Measurements from ENCODE around the gene ZKSCAN2.
A peak's percentile ranks its signal among the peaks of the same experiment; 100 is the strongest.

ZKSCAN2 gene

DNA sequence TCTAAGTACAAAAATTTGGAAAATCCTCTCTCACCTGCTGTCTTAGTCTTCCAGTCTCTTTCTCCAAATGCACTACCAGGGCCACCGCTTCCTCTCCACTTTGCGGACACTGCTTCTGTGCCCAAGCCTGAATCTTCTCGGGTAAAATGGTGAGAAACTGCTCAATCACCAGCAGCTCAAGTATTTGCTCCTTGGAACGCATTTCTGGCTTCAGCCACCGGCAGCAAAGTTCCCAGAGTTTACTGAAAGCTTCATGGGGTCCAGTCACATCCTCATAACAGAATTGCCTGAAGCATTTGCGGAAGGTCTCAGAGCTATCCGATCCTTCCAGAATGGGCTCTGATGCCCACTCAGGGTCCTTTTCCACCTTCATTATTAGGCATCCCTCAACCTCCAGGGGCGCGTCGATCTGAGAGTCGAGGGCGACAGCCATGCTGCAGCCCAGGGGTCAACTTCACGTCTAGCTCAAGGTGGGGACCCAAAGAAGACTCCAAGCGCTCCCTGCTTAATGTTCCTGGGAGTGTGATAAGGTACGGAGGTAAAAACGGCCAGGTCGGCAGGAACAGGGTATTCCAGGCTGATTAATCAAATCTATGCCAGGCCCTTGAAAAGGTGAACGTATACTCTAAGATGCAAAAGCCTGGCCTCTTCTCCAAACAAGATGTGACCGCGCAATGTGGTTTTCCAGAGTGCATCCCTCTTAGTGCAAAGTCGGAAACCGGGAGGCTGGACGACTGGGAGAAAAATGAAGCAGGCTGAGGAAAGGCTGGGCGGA, 763 bp downstream of the ZKSCAN2 start:
- ATAC-seq, result peak; percentile 48
- TF ChIP-seq ZNF70 (CRISPR knock-in tag; IDR thresholded peaks at IDR 0.05) (no peak), CSRNP3 (CRISPR knock-in tag; IDR thresholded peaks at IDR 0.05) (no peak), ISL1 (CRISPR knock-in tag; IDR thresholded peaks at IDR 0.05) (no peak), ARNTL (CRISPR knock-in tag; IDR thresholded peaks at IDR 0.05; ENCODE audit: borderline replicate concordance, low read depth) (no peak), ZFP3 (CRISPR knock-in tag; IDR thresholded peaks at IDR 0.05) (no peak), TCF4 (CRISPR knock-in tag; IDR thresholded peaks at IDR 0.05; ENCODE audit: borderline replicate concordance) (no peak), ESRRG (CRISPR knock-in tag; IDR thresholded peaks at IDR 0.05) (no peak), ZFP30 (CRISPR knock-in tag; IDR thresholded peaks at IDR 0.05) (no peak), BACH2 (CRISPR knock-in tag; IDR thresholded peaks at IDR 0.05; ENCODE audit: borderline replicate concordance) (no peak), TSHZ2 (CRISPR knock-in tag; IDR thresholded peaks at IDR 0.05) (no peak), GLIS3 (CRISPR knock-in tag; IDR thresholded peaks at IDR 0.05) (no peak), CSDC2 (CRISPR knock-in tag; IDR thresholded peaks at IDR 0.05) (no peak)
- TF ChIP-seq, protein P1, sequence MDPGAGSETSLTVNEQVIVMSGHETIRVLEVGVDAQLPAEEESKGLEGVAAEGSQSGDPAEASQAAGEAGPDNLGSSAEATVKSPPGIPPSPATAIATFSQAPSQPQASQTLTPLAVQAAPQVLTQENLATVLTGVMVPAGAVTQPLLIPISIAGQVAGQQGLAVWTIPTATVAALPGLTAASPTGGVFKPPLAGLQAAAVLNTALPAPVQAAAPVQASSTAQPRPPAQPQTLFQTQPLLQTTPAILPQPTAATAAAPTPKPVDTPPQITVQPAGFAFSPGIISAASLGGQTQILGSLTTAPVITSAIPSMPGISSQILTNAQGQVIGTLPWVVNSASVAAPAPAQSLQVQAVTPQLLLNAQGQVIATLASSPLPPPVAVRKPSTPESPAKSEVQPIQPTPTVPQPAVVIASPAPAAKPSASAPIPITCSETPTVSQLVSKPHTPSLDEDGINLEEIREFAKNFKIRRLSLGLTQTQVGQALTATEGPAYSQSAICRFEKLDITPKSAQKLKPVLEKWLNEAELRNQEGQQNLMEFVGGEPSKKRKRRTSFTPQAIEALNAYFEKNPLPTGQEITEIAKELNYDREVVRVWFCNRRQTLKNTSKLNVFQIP (CRISPR knock-in tag; IDR thresholded peaks at IDR 0.05; ENCODE audit: borderline replicate concordance, low read depth), result no peak

- no peak for ATAC-seq
- no peak for TF ChIP-seq RARB (CRISPR knock-in tag; IDR thresholded peaks at IDR 0.05)
- no peak for TF ChIP-seq ARNTL (CRISPR knock-in tag; IDR thresholded peaks at IDR 0.05; ENCODE audit: borderline replicate concordance, low read depth)
- no peak for TF ChIP-seq TSHZ2 (CRISPR knock-in tag; IDR thresholded peaks at IDR 0.05)
- TF ChIP-seq CREB5 (CRISPR knock-in tag; IDR thresholded peaks at IDR 0.05; ENCODE audit: low read depth), result no peak
- TF ChIP-seq GLIS3 (CRISPR knock-in tag; IDR thresholded peaks at IDR 0.05), result no peak
- no peak for TF ChIP-seq CSDC2 (CRISPR knock-in tag; IDR thresholded peaks at IDR 0.05)
- TF ChIP-seq ZFP30 (CRISPR knock-in tag; IDR thresholded peaks at IDR 0.05), result no peak
Measured at GRCh38 chr16:25253322-25253721, 4.3 kb downstream of the ZKSCAN2 start.

DNA sequence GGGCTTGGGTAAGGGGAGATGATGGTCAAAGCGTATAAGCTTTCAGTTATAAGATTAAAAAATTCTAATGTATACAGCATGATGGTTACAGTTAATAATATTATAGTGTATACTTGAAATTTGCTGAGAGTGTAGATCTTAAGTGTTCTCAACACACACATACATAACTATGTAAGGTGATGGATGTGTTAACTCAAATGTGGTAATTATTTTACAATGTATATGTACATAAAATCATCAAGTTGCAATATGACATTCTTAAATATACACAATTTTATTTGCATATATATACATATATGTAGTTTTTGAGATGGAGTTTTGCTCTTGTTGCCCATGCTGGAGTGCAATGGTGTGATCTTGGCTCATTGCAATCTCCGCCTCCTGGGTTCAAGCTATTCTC, 7.2 kb downstream of the ZKSCAN2 start:
- TF ChIP-seq TCF4 (CRISPR knock-in tag; IDR thresholded peaks at IDR 0.05; ENCODE audit: borderline replicate concordance) (no peak), TSHZ2 (CRISPR knock-in tag; IDR thresholded peaks at IDR 0.05) (no peak)
- ATAC-seq, result no peak

Measured in SK-N-SH treated with all-trans-retinoic acid at 6 μM for 48 hours (cell line).